ENCODE measurements around the gene AHI1.

GRCh38 chr6:135403584-135403983, 94.0 kb downstream of the AHI1 start:
- TF ChIP-seq, protein P1, sequence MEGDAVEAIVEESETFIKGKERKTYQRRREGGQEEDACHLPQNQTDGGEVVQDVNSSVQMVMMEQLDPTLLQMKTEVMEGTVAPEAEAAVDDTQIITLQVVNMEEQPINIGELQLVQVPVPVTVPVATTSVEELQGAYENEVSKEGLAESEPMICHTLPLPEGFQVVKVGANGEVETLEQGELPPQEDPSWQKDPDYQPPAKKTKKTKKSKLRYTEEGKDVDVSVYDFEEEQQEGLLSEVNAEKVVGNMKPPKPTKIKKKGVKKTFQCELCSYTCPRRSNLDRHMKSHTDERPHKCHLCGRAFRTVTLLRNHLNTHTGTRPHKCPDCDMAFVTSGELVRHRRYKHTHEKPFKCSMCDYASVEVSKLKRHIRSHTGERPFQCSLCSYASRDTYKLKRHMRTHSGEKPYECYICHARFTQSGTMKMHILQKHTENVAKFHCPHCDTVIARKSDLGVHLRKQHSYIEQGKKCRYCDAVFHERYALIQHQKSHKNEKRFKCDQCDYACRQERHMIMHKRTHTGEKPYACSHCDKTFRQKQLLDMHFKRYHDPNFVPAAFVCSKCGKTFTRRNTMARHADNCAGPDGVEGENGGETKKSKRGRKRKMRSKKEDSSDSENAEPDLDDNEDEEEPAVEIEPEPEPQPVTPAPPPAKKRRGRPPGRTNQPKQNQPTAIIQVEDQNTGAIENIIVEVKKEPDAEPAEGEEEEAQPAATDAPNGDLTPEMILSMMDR (conservative IDR thresholded peaks at IDR 0.05 in 1 of 2, IDR thresholded peaks at IDR 0.05 in 1 of 2; ENCODE audit: extremely low read depth in 1 of 2, insufficient read depth in 1 of 2, low read depth in 1 of 2, low read length in 2 of 2), result no peak
- no peak for TF ChIP-seq EZH2 (IDR thresholded peaks at IDR 0.05; ENCODE audit: borderline replicate concordance, low read length)

Measured in mammary epithelial cell (primary cell).